Effector memory CD8-positive, alpha-beta T cell (primary cell): Measurements from ENCODE around the gene GRIK1.
"Not testable (repeated sequence)": the region's sequence is repeated elsewhere in the genome, so short reads cannot be mapped to it uniquely, and the experiment has no call there.

ENCODE experiments used
- ATAC-seq: fragments of 150-1000 bp; cut with Tn5 transposase; replicated peaks from 2 replicates; pipeline ENCODE4 v1.10.0; 2021; ENCODE audit warnings: mild to moderate bottlenecking, moderate library complexity
- DNase-seq, 3 experiments: peaks; one replicate each; pipeline ENCODE4 v3.0.0; 2021
- H3K27ac Mint-ChIP-seq, 2 donors: one replicate each; pipeline ENCODE4 v1.8.0; 2022; ENCODE audit warnings: mild to moderate bottlenecking in 2 of 2, mixed read lengths in 2 of 2, moderate library complexity in 2 of 2
- H3K27me3 Mint-ChIP-seq, 2 donors: one replicate each; pipeline ENCODE4 v1.8.0; 2022; ENCODE audit warnings: mixed read lengths in 2 of 2
- H3K36me3 Mint-ChIP-seq: one replicate; pipeline ENCODE4 v1.8.0; 2022; ENCODE audit warnings: mild to moderate bottlenecking, moderate library complexity, mixed read lengths; ENCODE audit not compliant: insufficient read depth
- H3K4me1 Mint-ChIP-seq, 2 donors: one replicate each; pipeline ENCODE4 v1.8.0; 2022; ENCODE audit warnings: low read depth in 2 of 2, mixed read lengths in 2 of 2
- H3K4me3 Mint-ChIP-seq, 2 donors: one replicate each; pipeline ENCODE4 v1.8.0; 2022; ENCODE audit warnings: mild to moderate bottlenecking in 2 of 2, mixed read lengths in 2 of 2, moderate library complexity in 2 of 2
- H3K9me3 Mint-ChIP-seq, 2 donors: one replicate each; pipeline ENCODE4 v1.8.0; 2022; ENCODE audit warnings: mixed read lengths in 2 of 2
- total RNA-seq, 9 experiments: gene quantifications; one replicate each; lab custom pipeline; 2026; lab: John Stamatoyannopoulos, UW

The GRIK1 gene
- 0 to 0.07 (median 0) reads per million in 9 experiments for total RNA-seq

- H3K36me3 Mint-ChIP-seq, result no peaks in the 10 kb centered on the region
- H3K27me3 Mint-ChIP-seq, result peaks cover 0 to 21% of the 10 kb centered on the region in 2 donors
- H3K9me3 Mint-ChIP-seq, result peaks cover 13 to 18% of the 10 kb centered on the region in 2 donors
- H3K4me1 Mint-ChIP-seq, result no peaks in the 10 kb centered on the region
- no peak within 1 kb of the TSS for H3K27ac Mint-ChIP-seq
- DNase-seq (no peak), ATAC-seq (no peak)
- no peak within 1 kb of the TSS for H3K4me3 Mint-ChIP-seq
Observed at GRCh38 chr21:29939924-29940275, at the start of gene GRIK1. Gene GRIK1 (minus strand): TSS chr21:29939996.

GRCh38 chr21:29987762-29988161 is 48.0 kb upstream of the GRIK1 start:
- Mint-ChIP-seq H3K27me3 (no peaks in the 10 kb centered on the region), H3K4me1 (no peaks in the 10 kb centered on the region), H3K4me3 (no peak overlapping the region), H3K9me3 (peaks cover 0 to 22% of the 10 kb centered on the region in 2 donors), H3K27ac (no peak overlapping the region), H3K36me3 (no peaks in the 10 kb centered on the region)
- ATAC-seq (no peak), DNase-seq (no peak)

- no peak overlapping the region for H3K27ac Mint-ChIP-seq
- no peaks in the 10 kb centered on the region for H3K36me3 Mint-ChIP-seq
- ATAC-seq (no peak), DNase-seq (no peak)
- H3K27me3 Mint-ChIP-seq, result no peaks in the 10 kb centered on the region
- no peak overlapping the region for H3K4me3 Mint-ChIP-seq
- H3K9me3 Mint-ChIP-seq, result peaks cover 2 to 11% of the 10 kb centered on the region in 2 donors
- no peaks in the 10 kb centered on the region for H3K4me1 Mint-ChIP-seq
Observed at GRCh38 chr21:29985866-29986265, 46.1 kb upstream of the GRIK1 start.

GRCh38 chr21:29979043-29979442 is 39.2 kb upstream of the GRIK1 start:
- H3K9me3 Mint-ChIP-seq, result peaks cover 4 to 10% of the 10 kb centered on the region in 2 donors
- no peak for ATAC-seq
- H3K4me3 Mint-ChIP-seq, result no peak overlapping the region
- no peak for DNase-seq
- H3K27me3 Mint-ChIP-seq, result no peaks in the 10 kb centered on the region
- H3K4me1 Mint-ChIP-seq, result no peaks in the 10 kb centered on the region
- H3K27ac Mint-ChIP-seq, result no peak overlapping the region
- H3K36me3 Mint-ChIP-seq, result no peaks in the 10 kb centered on the region

GRCh38 chr21:29975776-29976175 is 36.0 kb upstream of the GRIK1 start:
- no peak overlapping the region for H3K4me3 Mint-ChIP-seq
- no peaks in the 10 kb centered on the region for H3K36me3 Mint-ChIP-seq
- DNase-seq (no peak), ATAC-seq (no peak)
- H3K4me1 Mint-ChIP-seq, result no peaks in the 10 kb centered on the region
- H3K9me3 Mint-ChIP-seq, result peaks cover 4 to 13% of the 10 kb centered on the region in 2 donors
- no peaks in the 10 kb centered on the region for H3K27me3 Mint-ChIP-seq
- no peak overlapping the region for H3K27ac Mint-ChIP-seq

GRCh38 chr21:29973258-29973657 is 33.5 kb upstream of the GRIK1 start:
- Mint-ChIP-seq H3K36me3 (no peaks in the 10 kb centered on the region), H3K27me3 (no peaks in the 10 kb centered on the region), H3K4me1 (no peaks in the 10 kb centered on the region), H3K27ac (no peak overlapping the region), H3K4me3 (no peak overlapping the region), H3K9me3 (peaks cover 2 to 13% of the 10 kb centered on the region in 2 donors)
- DNase-seq (no peak), ATAC-seq (no peak)

GRCh38 chr21:29961291-29962027 is 21.7 kb upstream of the GRIK1 start:
- ATAC-seq, result no peak
- no peaks in the 10 kb centered on the region for H3K27me3 Mint-ChIP-seq
- H3K36me3 Mint-ChIP-seq, result no peaks in the 10 kb centered on the region
- no peak for DNase-seq
- peaks cover 12 to 16% of the 10 kb centered on the region in 2 donors for H3K9me3 Mint-ChIP-seq
- no peak overlapping the region for H3K27ac Mint-ChIP-seq
- H3K4me1 Mint-ChIP-seq, result no peaks in the 10 kb centered on the region
- no peak overlapping the region for H3K4me3 Mint-ChIP-seq

- ATAC-seq (no peak), DNase-seq (no peak)
- Mint-ChIP-seq H3K4me1 (no peaks in the 10 kb centered on the region), H3K4me3 (no peak overlapping the region), H3K27me3 (no peaks in the 10 kb centered on the region), H3K27ac (no peak overlapping the region), H3K9me3 (peaks cover 14 to 26% of the 10 kb centered on the region in 2 donors), H3K36me3 (no peaks in the 10 kb centered on the region)
Observed at GRCh38 chr21:29958551-29958950, 18.8 kb upstream of the GRIK1 start.

GRCh38 chr21:29958035-29958434 is 18.2 kb upstream of the GRIK1 start:
- H3K27me3 Mint-ChIP-seq, H3K4me3 Mint-ChIP-seq, H3K27ac Mint-ChIP-seq, H3K36me3 Mint-ChIP-seq, DNase-seq, H3K4me1 Mint-ChIP-seq, ATAC-seq: not testable (repeated sequence)
- H3K9me3 Mint-ChIP-seq, result peaks cover 15 to 29% of the 10 kb centered on the region in 2 donors

GRCh38 chr21:29953690-29954089 is 13.9 kb upstream of the GRIK1 start:
- Mint-ChIP-seq H3K36me3 (no peaks in the 10 kb centered on the region), H3K27ac (no peak overlapping the region), H3K4me3 (no peak overlapping the region), H3K9me3 (peaks cover 9 to 30% of the 10 kb centered on the region in 2 donors), H3K4me1 (no peaks in the 10 kb centered on the region), H3K27me3 (no peaks in the 10 kb centered on the region)
- DNase-seq (no peak), ATAC-seq (no peak)

- Mint-ChIP-seq H3K36me3 (no peaks in the 10 kb centered on the region), H3K4me3 (no peak overlapping the region), H3K4me1 (no peaks in the 10 kb centered on the region), H3K9me3 (peaks cover 3 to 24% of the 10 kb centered on the region in 2 donors), H3K27ac (no peak overlapping the region), H3K27me3 (no peaks in the 10 kb centered on the region)
- ATAC-seq (no peak), DNase-seq (no peak)
Observed at GRCh38 chr21:29953072-29953471, 13.3 kb upstream of the GRIK1 start.

- Mint-ChIP-seq H3K36me3 (no peaks in the 10 kb centered on the region), H3K27me3 (no peaks in the 10 kb centered on the region), H3K4me3 (no peak overlapping the region), H3K27ac (no peak overlapping the region), H3K9me3 (peaks cover 3 to 21% of the 10 kb centered on the region in 2 donors), H3K4me1 (no peaks in the 10 kb centered on the region)
- DNase-seq (no peak), ATAC-seq (no peak)
Observed at GRCh38 chr21:29951911-29952310, 12.1 kb upstream of the GRIK1 start.

- H3K4me1 Mint-ChIP-seq, result no peaks in the 10 kb centered on the region
- no peak overlapping the region for H3K4me3 Mint-ChIP-seq
- H3K36me3 Mint-ChIP-seq, result no peaks in the 10 kb centered on the region
- H3K27me3 Mint-ChIP-seq, result no peaks in the 10 kb centered on the region
- peaks cover 3 to 16% of the 10 kb centered on the region in 2 donors for H3K9me3 Mint-ChIP-seq
- DNase-seq (no peak), ATAC-seq (no peak)
- H3K27ac Mint-ChIP-seq, result no peak overlapping the region
Observed at GRCh38 chr21:29949991-29950390, 10.2 kb upstream of the GRIK1 start.

GRCh38 chr21:29947119-29947518 is 7.3 kb upstream of the GRIK1 start:
- peaks cover 4 to 16% of the 10 kb centered on the region in 2 donors for H3K9me3 Mint-ChIP-seq
- no peak overlapping the region for H3K27ac Mint-ChIP-seq
- no peaks in the 10 kb centered on the region for H3K36me3 Mint-ChIP-seq
- H3K4me3 Mint-ChIP-seq, result no peak overlapping the region
- ATAC-seq (no peak), DNase-seq (no peak)
- no peaks in the 10 kb centered on the region for H3K27me3 Mint-ChIP-seq
- no peaks in the 10 kb centered on the region for H3K4me1 Mint-ChIP-seq
